GM23338 (cell line): Measurements from ENCODE around the gene NT5DC4. TPM values are rescaled to one million over a fixed set of nuclear protein-coding genes. Genes with fewer than 3 reads are reported as not detected.
A peak's percentile ranks its signal among the peaks of the same experiment; 100 is the strongest.

Experiments used
- ATAC-seq: fragments of 200-7000 bp; cut with Tn5 transposase; 3 replicates; pipeline ENCODE4 v1.9.1; 2020
- DNase-seq: peaks from one replicate; pipeline ENCODE4 v3.0.0-alpha.2; 2015; ENCODE audit warnings: low spot score
- H2AFZ ChIP-seq: fragments of 200-600 bp; sonication (generic); 2 replicates; pipeline ENCODE4 v1.8.0; 2016; ENCODE audit warnings: antibody characterized with exemption, mild to moderate bottlenecking, moderate library complexity
- H3F3A ChIP-seq: fragments of 200-600 bp; sonication (generic); replicated peaks from 2 replicates; pipeline ENCODE4 v1.8.0; 2017; ENCODE audit warnings: antibody characterized with exemption, mixed run types, low read depth
- H3K27ac ChIP-seq: fragments of 200-600 bp; sonication (generic); 2 replicates; pipeline ENCODE4 v1.6.1; 2016; ENCODE audit warnings: low read depth
- H3K27me3 ChIP-seq: fragments of 200-600 bp; sonication (generic); 2 replicates; pipeline ENCODE4 v1.8.0; 2016; ENCODE audit warnings: mild to moderate bottlenecking, mixed run types, moderate library complexity; ENCODE audit not compliant: insufficient read depth
- H3K36me3 ChIP-seq: fragments of 200-600 bp; sonication (generic); 2 replicates; pipeline ENCODE4 v1.8.0; 2016; ENCODE audit warnings: mild to moderate bottlenecking; ENCODE audit not compliant: insufficient read depth
- H3K4me1 ChIP-seq: fragments of 200-600 bp; sonication (generic); 2 replicates; pipeline ENCODE4 v1.8.0; 2016; ENCODE audit warnings: mild to moderate bottlenecking, moderate library complexity; ENCODE audit not compliant: insufficient read depth
- H3K4me2 ChIP-seq: fragments of 200-600 bp; sonication (generic); 2 replicates; pipeline ENCODE4 v1.7.1; 2017; ENCODE audit warnings: mixed run types
- H3K4me3 ChIP-seq: fragments of 200-600 bp; sonication (generic); 2 replicates; pipeline ENCODE4 v1.6.1; 2016; ENCODE audit warnings: mixed run types
- H3K79me2 ChIP-seq: fragments of 200-600 bp; sonication (generic); replicated peaks from 2 replicates; pipeline ENCODE4 v1.8.0; 2017; ENCODE audit warnings: mild to moderate bottlenecking; ENCODE audit not compliant: insufficient read depth
- H3K9me2 ChIP-seq: fragments of 200-600 bp; sonication (generic); 2 replicates; pipeline ENCODE4 v1.8.0; 2017; ENCODE audit not compliant: insufficient read depth
- H4K20me1 ChIP-seq: fragments of 200-600 bp; sonication (generic); replicated peaks from 2 replicates; pipeline ENCODE4 v1.8.0; 2017; ENCODE audit warnings: mild to moderate bottlenecking; ENCODE audit not compliant: insufficient read depth
- H3K27ac Mint-ChIP-seq: 2 replicates; pipeline ENCODE4 v1.8.0; 2020; ENCODE audit warnings: inconsistent platforms, mild to moderate bottlenecking, moderate library complexity, mixed read lengths
- H3K27me3 Mint-ChIP-seq: 3 replicates; pipeline ENCODE4 v1.8.0; 2022; ENCODE audit warnings: low read depth, mild to moderate bottlenecking, moderate library complexity, mixed read lengths, inconsistent platforms; ENCODE audit not compliant: insufficient read depth, poor library complexity
- H3K36me3 Mint-ChIP-seq: 3 replicates; pipeline ENCODE4 v1.8.0; 2021; ENCODE audit warnings: low read depth, mild to moderate bottlenecking, inconsistent platforms, moderate library complexity, mixed read lengths
- H3K4me1 Mint-ChIP-seq: 3 replicates; pipeline ENCODE4 v1.8.0; 2020; ENCODE audit warnings: mild to moderate bottlenecking, inconsistent platforms, mixed read lengths
- H3K4me3 Mint-ChIP-seq: 3 replicates; pipeline ENCODE4 v1.8.0; 2021; ENCODE audit warnings: moderate library complexity, mild to moderate bottlenecking, inconsistent platforms, mixed read lengths
- H3K9me3 Mint-ChIP-seq: 3 replicates; pipeline ENCODE4 v1.8.0; 2020; ENCODE audit warnings: moderate library complexity, mild to moderate bottlenecking, inconsistent platforms, mixed read lengths
- CREB1 ChIP-seq: fragments of 250-450 bp; sonication (Bioruptor Pico); IDR thresholded peaks from 2 replicates; pipeline ENCODE4 v1.5.0; 2020; ENCODE audit warnings: low read depth, mild to moderate bottlenecking, moderate library complexity
- EZH2 ChIP-seq: fragments of 200-600 bp; sonication (generic); IDR thresholded peaks from one replicate; pipeline ENCODE4 v1.8.0; 2017; ENCODE audit warnings: antibody characterized with exemption, mild to moderate bottlenecking, low read depth; ENCODE audit not compliant: unreplicated experiment
- EZH2phosphoT487 ChIP-seq: fragments of 200-600 bp; sonication (generic); IDR thresholded peaks from one replicate; pipeline ENCODE4 v1.8.1; 2018; ENCODE audit warnings: antibody characterized with exemption; ENCODE audit not compliant: unreplicated experiment
- POLR2AphosphoS5 ChIP-seq: IDR thresholded peaks from 2 replicates; pipeline ENCODE4 v1.6.1; 2016; ENCODE audit warnings: antibody characterized with exemption, low read depth
- ZNF331 ChIP-seq: fragments of 250-450 bp; sonication (Bioruptor Pico); IDR thresholded peaks from 2 replicates; pipeline ENCODE4 v1.5.0; 2020; ENCODE audit warnings: low read depth, mild to moderate bottlenecking, moderate library complexity
- long read RNA-seq: library from polyadenylated mRNA; unstranded; transcript quantifications from one replicate; pipeline ENCODE4 v2.0.0, GENCODE V29; 2020; ENCODE audit not compliant: unreplicated experiment
- polyA plus RNA-seq: library from polyadenylated mRNA; unstranded; fragments of >200 nt; fragmentation: Nextera tagmentation; extraction: Ambion mirVana; gene quantifications from 2 replicates; pipeline ENCODE4 v1.2.1, GENCODE V29; 2016
- total RNA-seq: library from RNA; depleted of rRNA; stranded (reverse); fragments of >200 nt; shearing (Covaris generic); gene quantifications from 2 replicates; pipeline ENCODE4 v1.2.3, GENCODE V29; 2014; rRNA removed
- TF ChIP-seq, protein P1 (sequence below): IDR thresholded peaks from one replicate; pipeline ENCODE4 v1.6.1; 2018; ENCODE audit warnings: antibody characterized with exemption; ENCODE audit not compliant: unreplicated experiment
- TF ChIP-seq, protein P2 (sequence below): IDR thresholded peaks from 2 replicates; pipeline ENCODE4 v1.6.1; 2016; ENCODE audit warnings: antibody characterized with exemption
- TF ChIP-seq, protein P3 (sequence below): fragments of 250-450 bp; sonication (Bioruptor Pico); IDR thresholded peaks from 2 replicates; pipeline ENCODE4 v1.5.0; 2020; ENCODE audit warnings: mild to moderate bottlenecking, moderate library complexity

Gene NT5DC4
- total RNA-seq (not detected in 2 replicates), polyA plus RNA-seq (not detected in 2 replicates)
- long read RNA-seq: 0 reads

DNA sequence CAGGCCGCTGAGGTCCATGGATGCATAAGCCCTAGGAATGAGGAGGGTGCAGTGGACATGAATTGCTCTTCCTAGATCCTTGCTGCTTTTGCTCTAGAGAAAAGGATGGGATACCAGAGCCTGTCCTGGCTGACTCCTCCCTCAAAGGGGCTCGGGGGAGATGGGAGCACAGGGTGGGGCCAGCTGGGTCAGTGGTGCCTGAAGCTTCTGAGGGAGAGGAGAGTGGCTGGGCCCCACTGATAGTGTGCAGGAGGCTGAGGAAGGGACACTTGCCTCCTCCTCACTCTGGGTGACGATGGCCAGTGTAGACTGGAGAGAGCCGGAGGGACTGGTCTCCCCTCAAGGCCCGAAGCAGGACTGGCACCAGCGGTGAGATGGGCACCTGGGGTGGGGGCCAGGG lies at the start of gene NT5DC4:
Gene NT5DC4, plus strand, starts transcription at position 236 of the 400 bp plus-strand sequence. Its CDS starts 60 bp downstream, at position 296.
- Histone ChIP-seq H3K4me1 (no peaks in the 10 kb centered on the region), H3K4me3 (no peak within 1 kb of the TSS), H3K27ac (no peak within 1 kb of the TSS), H4K20me1 (no peaks in the 10 kb centered on the region), H3K36me3 (no peaks in the 10 kb centered on the region), H3K9me2 (no peaks in the 10 kb centered on the region), H3F3A (no peaks in the 10 kb centered on the region), H3K4me2 (no peak within 1 kb of the TSS), H3K27me3 (no peaks in the 10 kb centered on the region), H2AFZ (no peak within 1 kb of the TSS), H3K79me2 (no peaks in the 10 kb centered on the region)
- Mint-ChIP-seq H3K4me1 (no peaks in the 10 kb centered on the region), H3K27ac (no peak within 1 kb of the TSS), H3K27me3 (peaks cover 4% of the 10 kb centered on the region), H3K4me3 (no peak within 1 kb of the TSS), H3K36me3 (no peaks in the 10 kb centered on the region), H3K9me3 (no peaks in the 10 kb centered on the region; the same call in 2 of the 3 replicates)
- DNase-seq (no peak), ATAC-seq (no peak)
- TF ChIP-seq, protein P1, sequence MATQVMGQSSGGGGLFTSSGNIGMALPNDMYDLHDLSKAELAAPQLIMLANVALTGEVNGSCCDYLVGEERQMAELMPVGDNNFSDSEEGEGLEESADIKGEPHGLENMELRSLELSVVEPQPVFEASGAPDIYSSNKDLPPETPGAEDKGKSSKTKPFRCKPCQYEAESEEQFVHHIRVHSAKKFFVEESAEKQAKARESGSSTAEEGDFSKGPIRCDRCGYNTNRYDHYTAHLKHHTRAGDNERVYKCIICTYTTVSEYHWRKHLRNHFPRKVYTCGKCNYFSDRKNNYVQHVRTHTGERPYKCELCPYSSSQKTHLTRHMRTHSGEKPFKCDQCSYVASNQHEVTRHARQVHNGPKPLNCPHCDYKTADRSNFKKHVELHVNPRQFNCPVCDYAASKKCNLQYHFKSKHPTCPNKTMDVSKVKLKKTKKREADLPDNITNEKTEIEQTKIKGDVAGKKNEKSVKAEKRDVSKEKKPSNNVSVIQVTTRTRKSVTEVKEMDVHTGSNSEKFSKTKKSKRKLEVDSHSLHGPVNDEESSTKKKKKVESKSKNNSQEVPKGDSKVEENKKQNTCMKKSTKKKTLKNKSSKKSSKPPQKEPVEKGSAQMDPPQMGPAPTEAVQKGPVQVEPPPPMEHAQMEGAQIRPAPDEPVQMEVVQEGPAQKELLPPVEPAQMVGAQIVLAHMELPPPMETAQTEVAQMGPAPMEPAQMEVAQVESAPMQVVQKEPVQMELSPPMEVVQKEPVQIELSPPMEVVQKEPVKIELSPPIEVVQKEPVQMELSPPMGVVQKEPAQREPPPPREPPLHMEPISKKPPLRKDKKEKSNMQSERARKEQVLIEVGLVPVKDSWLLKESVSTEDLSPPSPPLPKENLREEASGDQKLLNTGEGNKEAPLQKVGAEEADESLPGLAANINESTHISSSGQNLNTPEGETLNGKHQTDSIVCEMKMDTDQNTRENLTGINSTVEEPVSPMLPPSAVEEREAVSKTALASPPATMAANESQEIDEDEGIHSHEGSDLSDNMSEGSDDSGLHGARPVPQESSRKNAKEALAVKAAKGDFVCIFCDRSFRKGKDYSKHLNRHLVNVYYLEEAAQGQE: no peak
- TF ChIP-seq POLR2AphosphoS5 (no peak), CREB1 (CRISPR knock-in tag) (no peak)

DNA sequence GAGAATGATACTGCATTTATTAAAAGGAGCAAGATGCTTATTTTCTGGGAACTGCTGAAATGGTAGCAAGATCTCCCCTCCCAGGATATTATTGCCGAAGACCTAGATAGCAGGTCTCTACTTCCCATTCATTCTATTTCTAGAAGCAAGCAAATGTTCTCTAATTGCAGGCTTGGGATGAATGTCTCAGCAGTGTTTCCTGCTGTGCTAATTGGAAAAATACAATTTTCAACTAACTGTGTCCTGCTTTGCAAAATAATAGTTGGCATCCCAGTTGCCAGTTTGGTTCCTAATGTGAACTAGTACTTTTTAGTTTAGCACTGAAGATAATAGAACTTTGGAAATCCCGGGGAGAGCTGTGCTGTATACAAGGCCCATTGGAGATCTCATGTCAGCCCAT lies 49.0 kb upstream of the NT5DC4 start:
- Histone ChIP-seq H3K4me2 (no peak overlapping the region; the same call in 1 of the 2 replicates), H3K4me3 (no peak overlapping the region), H3K27me3 (no peaks in the 10 kb centered on the region), H2AFZ (no peak overlapping the region), H3F3A (no peaks in the 10 kb centered on the region), H3K9me2 (no peaks in the 10 kb centered on the region), H4K20me1 (no peaks in the 10 kb centered on the region; the same call in 1 of the 2 replicates), H3K4me1 (no peaks in the 10 kb centered on the region), H3K79me2 (no peaks in the 10 kb centered on the region), H3K27ac (no peak overlapping the region), H3K36me3 (no peaks in the 10 kb centered on the region)
- no peak overlapping the region for H3K4me3 Mint-ChIP-seq
- DNase-seq: no peak
- no peaks in the 10 kb centered on the region for H3K9me3 Mint-ChIP-seq
- no peak overlapping the region for H3K27ac Mint-ChIP-seq
- H3K36me3 Mint-ChIP-seq: no peaks in the 10 kb centered on the region
- TF ChIP-seq ZNF331 (CRISPR knock-in tag): no peak
- TF ChIP-seq, protein P2, sequence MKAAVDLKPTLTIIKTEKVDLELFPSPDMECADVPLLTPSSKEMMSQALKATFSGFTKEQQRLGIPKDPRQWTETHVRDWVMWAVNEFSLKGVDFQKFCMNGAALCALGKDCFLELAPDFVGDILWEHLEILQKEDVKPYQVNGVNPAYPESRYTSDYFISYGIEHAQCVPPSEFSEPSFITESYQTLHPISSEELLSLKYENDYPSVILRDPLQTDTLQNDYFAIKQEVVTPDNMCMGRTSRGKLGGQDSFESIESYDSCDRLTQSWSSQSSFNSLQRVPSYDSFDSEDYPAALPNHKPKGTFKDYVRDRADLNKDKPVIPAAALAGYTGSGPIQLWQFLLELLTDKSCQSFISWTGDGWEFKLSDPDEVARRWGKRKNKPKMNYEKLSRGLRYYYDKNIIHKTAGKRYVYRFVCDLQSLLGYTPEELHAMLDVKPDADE: no peak
- TF ChIP-seq EZH2: no peak
- no peak for TF ChIP-seq POLR2AphosphoS5
- TF ChIP-seq, protein P3, sequence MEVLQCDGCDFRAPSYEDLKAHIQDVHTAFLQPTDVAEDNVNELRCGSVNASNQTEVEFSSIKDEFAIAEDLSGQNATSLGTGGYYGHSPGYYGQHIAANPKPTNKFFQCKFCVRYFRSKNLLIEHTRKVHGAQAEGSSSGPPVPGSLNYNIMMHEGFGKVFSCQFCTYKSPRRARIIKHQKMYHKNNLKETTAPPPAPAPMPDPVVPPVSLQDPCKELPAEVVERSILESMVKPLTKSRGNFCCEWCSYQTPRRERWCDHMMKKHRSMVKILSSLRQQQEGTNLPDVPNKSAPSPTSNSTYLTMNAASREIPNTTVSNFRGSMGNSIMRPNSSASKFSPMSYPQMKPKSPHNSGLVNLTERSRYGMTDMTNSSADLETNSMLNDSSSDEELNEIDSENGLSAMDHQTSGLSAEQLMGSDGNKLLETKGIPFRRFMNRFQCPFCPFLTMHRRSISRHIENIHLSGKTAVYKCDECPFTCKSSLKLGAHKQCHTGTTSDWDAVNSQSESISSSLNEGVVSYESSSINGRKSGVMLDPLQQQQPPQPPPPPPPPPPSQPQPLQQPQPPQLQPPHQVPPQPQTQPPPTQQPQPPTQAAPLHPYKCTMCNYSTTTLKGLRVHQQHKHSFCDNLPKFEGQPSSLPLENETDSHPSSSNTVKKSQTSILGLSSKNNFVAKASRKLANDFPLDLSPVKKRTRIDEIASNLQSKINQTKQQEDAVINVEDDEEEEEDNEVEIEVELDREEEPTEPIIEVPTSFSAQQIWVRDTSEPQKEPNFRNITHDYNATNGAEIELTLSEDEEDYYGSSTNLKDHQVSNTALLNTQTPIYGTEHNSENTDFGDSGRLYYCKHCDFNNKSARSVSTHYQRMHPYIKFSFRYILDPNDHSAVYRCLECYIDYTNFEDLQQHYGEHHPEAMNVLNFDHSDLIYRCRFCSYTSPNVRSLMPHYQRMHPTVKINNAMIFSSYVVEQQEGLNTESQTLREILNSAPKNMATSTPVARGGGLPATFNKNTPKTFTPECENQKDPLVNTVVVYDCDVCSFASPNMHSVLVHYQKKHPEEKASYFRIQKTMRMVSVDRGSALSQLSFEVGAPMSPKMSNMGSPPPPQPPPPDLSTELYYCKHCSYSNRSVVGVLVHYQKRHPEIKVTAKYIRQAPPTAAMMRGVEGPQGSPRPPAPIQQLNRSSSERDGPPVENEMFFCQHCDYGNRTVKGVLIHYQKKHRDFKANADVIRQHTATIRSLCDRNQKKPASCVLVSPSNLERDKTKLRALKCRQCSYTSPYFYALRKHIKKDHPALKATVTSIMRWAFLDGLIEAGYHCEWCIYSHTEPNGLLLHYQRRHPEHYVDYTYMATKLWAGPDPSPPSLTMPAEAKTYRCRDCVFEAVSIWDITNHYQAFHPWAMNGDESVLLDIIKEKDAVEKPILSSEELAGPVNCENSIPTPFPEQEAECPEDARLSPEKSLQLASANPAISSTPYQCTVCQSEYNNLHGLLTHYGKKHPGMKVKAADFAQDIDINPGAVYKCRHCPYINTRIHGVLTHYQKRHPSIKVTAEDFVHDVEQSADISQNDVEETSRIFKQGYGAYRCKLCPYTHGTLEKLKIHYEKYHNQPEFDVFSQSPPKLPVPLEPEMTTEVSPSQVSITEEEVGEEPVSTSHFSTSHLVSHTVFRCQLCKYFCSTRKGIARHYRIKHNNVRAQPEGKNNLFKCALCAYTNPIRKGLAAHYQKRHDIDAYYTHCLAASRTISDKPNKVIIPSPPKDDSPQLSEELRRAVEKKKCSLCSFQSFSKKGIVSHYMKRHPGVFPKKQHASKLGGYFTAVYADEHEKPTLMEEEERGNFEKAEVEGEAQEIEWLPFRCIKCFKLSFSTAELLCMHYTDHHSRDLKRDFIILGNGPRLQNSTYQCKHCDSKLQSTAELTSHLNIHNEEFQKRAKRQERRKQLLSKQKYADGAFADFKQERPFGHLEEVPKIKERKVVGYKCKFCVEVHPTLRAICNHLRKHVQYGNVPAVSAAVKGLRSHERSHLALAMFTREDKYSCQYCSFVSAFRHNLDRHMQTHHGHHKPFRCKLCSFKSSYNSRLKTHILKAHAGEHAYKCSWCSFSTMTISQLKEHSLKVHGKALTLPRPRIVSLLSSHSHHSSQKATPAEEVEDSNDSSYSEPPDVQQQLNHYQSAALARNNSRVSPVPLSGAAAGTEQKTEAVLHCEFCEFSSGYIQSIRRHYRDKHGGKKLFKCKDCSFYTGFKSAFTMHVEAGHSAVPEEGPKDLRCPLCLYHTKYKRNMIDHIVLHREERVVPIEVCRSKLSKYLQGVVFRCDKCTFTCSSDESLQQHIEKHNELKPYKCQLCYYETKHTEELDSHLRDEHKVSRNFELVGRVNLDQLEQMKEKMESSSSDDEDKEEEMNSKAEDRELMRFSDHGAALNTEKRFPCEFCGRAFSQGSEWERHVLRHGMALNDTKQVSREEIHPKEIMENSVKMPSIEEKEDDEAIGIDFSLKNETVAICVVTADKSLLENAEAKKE (CRISPR knock-in tag): no peak
- no peak for TF ChIP-seq EZH2phosphoT487
- peaks cover 13% of the 10 kb centered on the region for H3K27me3 Mint-ChIP-seq
- H3K4me1 Mint-ChIP-seq: peaks cover 12% of the 10 kb centered on the region; the same call in 2 of the 3 replicates
- ATAC-seq: peak; percentile 21; the same call in 2 of the 3 replicates
